ENCODE results near the gene SPEM3. TPM values are rescaled to one million over a fixed set of nuclear protein-coding genes. Genes with fewer than 3 reads are reported as not detected.

SPEM3 gene
- total RNA-seq, 1 donor from 2014 or later: not detected

DNA sequence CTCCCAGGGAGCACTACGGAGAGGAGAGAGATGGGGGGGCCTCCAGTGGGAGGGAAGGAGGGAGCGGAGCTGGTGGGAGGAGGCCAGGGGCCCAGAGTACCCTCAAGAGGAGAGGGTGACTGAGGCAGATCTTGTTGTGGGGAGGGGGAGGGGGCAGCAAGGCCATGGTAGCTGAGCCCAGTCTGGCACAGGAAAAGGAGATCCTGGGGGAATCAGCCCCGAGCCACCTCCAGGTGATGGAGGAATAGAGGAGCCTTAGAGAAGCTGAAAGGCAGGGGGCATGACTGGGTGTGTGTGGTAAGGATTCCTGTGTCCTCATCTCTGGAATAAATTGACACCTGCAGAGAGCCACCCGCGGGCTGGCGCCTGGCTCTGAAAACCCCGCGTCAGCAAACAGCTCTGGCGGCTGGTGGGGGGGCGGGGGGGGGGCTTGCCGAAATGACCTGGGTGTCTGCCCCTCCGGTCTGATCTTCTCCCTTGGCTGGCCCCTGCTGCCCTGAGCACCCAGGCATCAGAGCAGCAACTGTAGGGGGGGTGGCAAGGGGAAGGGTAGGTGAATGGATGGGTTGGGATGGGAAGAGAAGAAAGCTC, 22.3 kb upstream of the SPEM3 start:
- H3K9me3 Mint-ChIP-seq: no peaks in the 10 kb centered on the region
- H3K4me1 Mint-ChIP-seq (ENCODE audit: low read depth): peaks cover 13% of the 10 kb centered on the region
- peak overlapping the region; percentile 72 for H3K4me3 Mint-ChIP-seq
- no peak for DNase-seq (ENCODE audit: low spot score)
- peak overlapping the region; percentile 4 for H3K27ac Mint-ChIP-seq
- H3K36me3 Mint-ChIP-seq (ENCODE audit: low read depth): peaks cover 2% of the 10 kb centered on the region
- H3K27me3 Mint-ChIP-seq (ENCODE audit: insufficient read depth): peaks cover 26% of the 10 kb centered on the region
- intact Hi-C loops (cut with micrococcal nuclease): no loop called here

GRCh38 chr17:7407082-7407481, 21.6 kb upstream of the SPEM3 start:
- no peak overlapping the region for H3K27ac Mint-ChIP-seq
- no peak for DNase-seq (ENCODE audit: low spot score)
- peak overlapping the region; percentile 58 for H3K4me3 Mint-ChIP-seq
- peaks cover 2% of the 10 kb centered on the region for H3K36me3 Mint-ChIP-seq (ENCODE audit: low read depth)
- no peaks in the 10 kb centered on the region for H3K9me3 Mint-ChIP-seq
- peaks cover 13% of the 10 kb centered on the region for H3K4me1 Mint-ChIP-seq (ENCODE audit: low read depth)
- intact Hi-C loops (cut with micrococcal nuclease): no loop called here
- peaks cover 26% of the 10 kb centered on the region for H3K27me3 Mint-ChIP-seq (ENCODE audit: insufficient read depth)

- peaks cover 13% of the 10 kb centered on the region for H3K4me1 Mint-ChIP-seq (ENCODE audit: low read depth)
- H3K9me3 Mint-ChIP-seq: no peaks in the 10 kb centered on the region
- no peak within 1 kb of the TSS for H3K27ac Mint-ChIP-seq
- intact Hi-C loops (cut with micrococcal nuclease): no loop called here
- peak within 1 kb of the TSS; percentile 58 for H3K4me3 Mint-ChIP-seq
- DNase-seq (ENCODE audit: low spot score): no peak
- peaks cover 2% of the 10 kb centered on the region for H3K36me3 Mint-ChIP-seq (ENCODE audit: low read depth)
- H3K27me3 Mint-ChIP-seq (ENCODE audit: insufficient read depth): peaks cover 26% of the 10 kb centered on the region
These were observed 21.0 kb upstream of the SPEM3 start, which contains the start of gene NLGN2 for GRCh38 chr17:7407485-7408251. Gene NLGN2 (plus strand): TSS chr17:7407845. CDS start chr17:7408256, 411 bp downstream.

DNA sequence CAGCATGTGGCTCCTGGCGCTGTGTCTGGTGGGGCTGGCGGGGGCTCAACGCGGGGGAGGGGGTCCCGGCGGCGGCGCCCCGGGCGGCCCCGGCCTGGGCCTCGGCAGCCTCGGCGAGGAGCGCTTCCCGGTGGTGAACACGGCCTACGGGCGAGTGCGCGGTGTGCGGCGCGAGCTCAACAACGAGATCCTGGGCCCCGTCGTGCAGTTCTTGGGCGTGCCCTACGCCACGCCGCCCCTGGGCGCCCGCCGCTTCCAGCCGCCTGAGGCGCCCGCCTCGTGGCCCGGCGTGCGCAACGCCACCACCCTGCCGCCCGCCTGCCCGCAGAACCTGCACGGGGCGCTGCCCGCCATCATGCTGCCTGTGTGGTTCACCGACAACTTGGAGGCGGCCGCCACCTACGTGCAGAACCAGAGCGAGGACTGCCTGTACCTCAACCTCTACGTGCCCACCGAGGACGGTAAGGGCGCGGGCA, 20.4 kb upstream of the SPEM3 start:
- no peak for DNase-seq (ENCODE audit: low spot score)
- Mint-ChIP-seq H3K4me1 (ENCODE audit: low read depth) (peaks cover 7% of the 10 kb centered on the region), H3K4me3 (no peak overlapping the region), H3K9me3 (no peaks in the 10 kb centered on the region), H3K27me3 (ENCODE audit: insufficient read depth) (peaks cover 28% of the 10 kb centered on the region), H3K36me3 (ENCODE audit: low read depth) (peaks cover 2% of the 10 kb centered on the region), H3K27ac (no peak overlapping the region)
- intact Hi-C loops (cut with micrococcal nuclease): no loop called here

GRCh38 chr17:7408863-7409262, 19.8 kb upstream of the SPEM3 start:
- intact Hi-C loops (cut with micrococcal nuclease): no loop called here
- H3K36me3 Mint-ChIP-seq (ENCODE audit: low read depth): peaks cover 2% of the 10 kb centered on the region
- H3K4me1 Mint-ChIP-seq (ENCODE audit: low read depth): peaks cover 6% of the 10 kb centered on the region
- H3K4me3 Mint-ChIP-seq: no peak overlapping the region
- peaks cover 28% of the 10 kb centered on the region for H3K27me3 Mint-ChIP-seq (ENCODE audit: insufficient read depth)
- no peak overlapping the region for H3K27ac Mint-ChIP-seq
- no peak for DNase-seq (ENCODE audit: low spot score)
- H3K9me3 Mint-ChIP-seq: no peaks in the 10 kb centered on the region

GRCh38 chr17:7409716-7410115, 18.9 kb upstream of the SPEM3 start:
- H3K4me1 Mint-ChIP-seq (ENCODE audit: low read depth): peaks cover 6% of the 10 kb centered on the region
- H3K27me3 Mint-ChIP-seq (ENCODE audit: insufficient read depth): peaks cover 24% of the 10 kb centered on the region
- no peak for DNase-seq (ENCODE audit: low spot score)
- intact Hi-C loops (cut with micrococcal nuclease): no loop called here
- H3K9me3 Mint-ChIP-seq: no peaks in the 10 kb centered on the region
- H3K27ac Mint-ChIP-seq: no peak overlapping the region
- no peak overlapping the region for H3K4me3 Mint-ChIP-seq
- H3K36me3 Mint-ChIP-seq (ENCODE audit: low read depth): peaks cover 2% of the 10 kb centered on the region

- Mint-ChIP-seq H3K4me3 (no peak overlapping the region), H3K4me1 (ENCODE audit: low read depth) (peaks cover 4% of the 10 kb centered on the region), H3K27me3 (ENCODE audit: insufficient read depth) (peaks cover 20% of the 10 kb centered on the region), H3K36me3 (ENCODE audit: low read depth) (peaks cover under 1% of the 10 kb centered on the region), H3K27ac (no peak overlapping the region), H3K9me3 (no peaks in the 10 kb centered on the region)
- intact Hi-C loops (cut with micrococcal nuclease): no loop called here
- DNase-seq (ENCODE audit: low spot score): no peak
These were observed 17.8 kb upstream of the SPEM3 start for GRCh38 chr17:7410634-7411426.

- Mint-ChIP-seq H3K27me3 (ENCODE audit: insufficient read depth) (peaks cover 15% of the 10 kb centered on the region), H3K27ac (no peak overlapping the region), H3K9me3 (no peaks in the 10 kb centered on the region), H3K36me3 (ENCODE audit: low read depth) (no peaks in the 10 kb centered on the region), H3K4me3 (no peak overlapping the region), H3K4me1 (ENCODE audit: low read depth) (no peaks in the 10 kb centered on the region)
- DNase-seq (ENCODE audit: low spot score): no peak
- intact Hi-C loops (cut with micrococcal nuclease): no loop called here
These were observed 17.3 kb upstream of the SPEM3 start for GRCh38 chr17:7411427-7411750.

DNA sequence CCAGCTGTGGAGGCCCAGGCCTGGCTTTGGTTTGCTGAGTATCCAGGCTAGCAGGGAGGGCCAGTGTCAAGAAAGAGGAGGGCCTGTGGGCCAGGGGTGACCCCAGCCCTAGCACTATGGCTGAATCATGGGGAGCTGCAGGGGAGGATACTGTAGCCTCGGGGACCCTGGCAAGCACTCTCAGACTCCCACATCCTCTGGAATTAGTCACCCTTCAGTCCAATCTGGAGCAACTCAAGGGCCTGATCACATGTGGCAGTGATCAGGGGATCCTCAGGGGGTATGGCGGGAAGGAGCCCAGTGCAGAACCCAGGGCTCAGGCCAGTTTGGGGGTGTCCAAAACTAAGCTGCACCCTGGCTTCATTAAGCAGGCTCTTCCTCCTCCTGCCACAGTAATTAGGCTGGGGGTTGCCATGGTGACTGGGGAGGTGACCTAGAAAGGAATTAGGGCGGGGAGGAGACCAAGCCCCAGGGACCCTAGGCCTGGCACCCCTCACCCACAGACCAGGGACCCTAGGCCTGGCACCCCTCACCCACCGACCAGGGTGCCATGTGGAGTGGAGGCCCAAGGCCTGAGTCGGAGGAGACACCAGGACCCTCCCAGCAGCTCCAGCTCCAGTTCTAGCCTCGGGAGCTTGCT, 15.2 kb upstream of the SPEM3 start:
- no peak overlapping the region for H3K4me3 Mint-ChIP-seq
- DNase-seq (ENCODE audit: low spot score): no peak
- H3K27ac Mint-ChIP-seq: no peak overlapping the region
- H3K9me3 Mint-ChIP-seq: no peaks in the 10 kb centered on the region
- intact Hi-C loops (cut with micrococcal nuclease): no loop called here
- H3K4me1 Mint-ChIP-seq (ENCODE audit: low read depth): no peaks in the 10 kb centered on the region
- no peaks in the 10 kb centered on the region for H3K36me3 Mint-ChIP-seq (ENCODE audit: low read depth)
- H3K27me3 Mint-ChIP-seq (ENCODE audit: insufficient read depth): peaks cover 11% of the 10 kb centered on the region

DNA sequence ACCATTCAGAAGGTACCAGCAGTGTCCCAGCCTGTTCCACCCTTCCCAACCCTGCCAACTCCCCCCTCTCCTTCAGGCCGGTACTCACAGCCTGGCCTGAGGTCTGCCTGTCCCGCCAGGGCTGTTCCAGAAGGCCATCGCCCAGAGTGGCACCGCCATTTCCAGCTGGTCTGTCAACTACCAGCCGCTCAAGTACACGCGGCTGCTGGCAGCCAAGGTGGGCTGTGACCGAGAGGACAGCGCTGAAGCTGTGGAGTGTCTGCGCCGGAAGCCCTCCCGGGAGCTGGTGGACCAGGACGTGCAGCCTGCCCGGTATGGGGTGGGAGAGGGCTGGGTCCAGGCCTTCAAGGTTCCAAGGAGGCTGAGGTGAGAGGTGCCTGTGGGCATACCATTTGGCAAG, 13.8 kb upstream of the SPEM3 start:
- H3K4me3 Mint-ChIP-seq: no peak overlapping the region
- intact Hi-C loops (cut with micrococcal nuclease): no loop called here
- no peaks in the 10 kb centered on the region for H3K9me3 Mint-ChIP-seq
- H3K4me1 Mint-ChIP-seq (ENCODE audit: low read depth): no peaks in the 10 kb centered on the region
- no peak for DNase-seq (ENCODE audit: low spot score)
- peaks cover 7% of the 10 kb centered on the region for H3K27me3 Mint-ChIP-seq (ENCODE audit: insufficient read depth)
- no peaks in the 10 kb centered on the region for H3K36me3 Mint-ChIP-seq (ENCODE audit: low read depth)
- H3K27ac Mint-ChIP-seq: no peak overlapping the region

DNA sequence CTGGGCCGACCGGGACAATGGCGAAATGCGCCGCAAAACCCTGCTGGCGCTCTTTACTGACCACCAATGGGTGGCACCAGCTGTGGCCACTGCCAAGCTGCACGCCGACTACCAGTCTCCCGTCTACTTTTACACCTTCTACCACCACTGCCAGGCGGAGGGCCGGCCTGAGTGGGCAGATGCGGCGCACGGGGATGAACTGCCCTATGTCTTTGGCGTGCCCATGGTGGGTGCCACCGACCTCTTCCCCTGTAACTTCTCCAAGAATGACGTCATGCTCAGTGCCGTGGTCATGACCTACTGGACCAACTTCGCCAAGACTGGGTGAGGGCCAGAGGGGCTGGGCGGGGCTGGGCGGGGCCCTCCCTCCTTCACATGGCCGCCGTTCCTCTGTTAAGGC, 12.9 kb upstream of the SPEM3 start:
- H3K9me3 Mint-ChIP-seq: no peaks in the 10 kb centered on the region
- H3K27me3 Mint-ChIP-seq (ENCODE audit: insufficient read depth): peaks cover 3% of the 10 kb centered on the region
- H3K4me1 Mint-ChIP-seq (ENCODE audit: low read depth): no peaks in the 10 kb centered on the region
- no peak overlapping the region for H3K27ac Mint-ChIP-seq
- DNase-seq (ENCODE audit: low spot score): no peak
- H3K36me3 Mint-ChIP-seq (ENCODE audit: low read depth): no peaks in the 10 kb centered on the region
- intact Hi-C loops (cut with micrococcal nuclease): no loop called here
- no peak overlapping the region for H3K4me3 Mint-ChIP-seq

DNA sequence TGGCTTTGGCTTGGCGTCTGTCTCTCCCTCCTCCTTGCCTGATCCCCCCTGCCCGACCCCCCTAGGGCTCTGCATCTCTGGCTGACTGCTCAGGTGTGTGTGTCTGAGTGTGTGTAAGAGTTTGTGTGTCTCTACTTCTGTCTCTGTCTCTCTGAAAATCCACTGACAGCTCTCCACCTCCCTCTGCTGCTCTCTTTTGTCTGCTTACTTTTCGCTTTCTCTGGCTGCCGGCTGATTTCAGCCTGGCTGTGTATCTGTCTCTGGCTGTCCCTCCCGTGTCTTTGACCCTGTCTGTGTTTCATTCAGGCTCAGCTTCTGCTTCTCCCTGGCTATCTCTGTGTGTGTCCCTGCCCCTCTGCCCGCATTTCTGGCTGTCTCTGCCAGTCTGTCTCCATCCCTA, 12.3 kb upstream of the SPEM3 start:
- Mint-ChIP-seq H3K4me1 (ENCODE audit: low read depth) (no peaks in the 10 kb centered on the region), H3K27me3 (ENCODE audit: insufficient read depth) (peaks cover 3% of the 10 kb centered on the region), H3K9me3 (no peaks in the 10 kb centered on the region), H3K4me3 (no peak overlapping the region), H3K36me3 (ENCODE audit: low read depth) (no peaks in the 10 kb centered on the region), H3K27ac (no peak overlapping the region)
- no peak for DNase-seq (ENCODE audit: low spot score)
- intact Hi-C loops (cut with micrococcal nuclease): no loop called here

All from activated T-helper 1 cell treated with anti-CD3 and anti-CD28 coated beads, Interleukin-12 subunit alpha, Interleukin-12 subunit beta, Interleukin-2, Interleukin-4 antibody, amounts not matched to agents 30 ng/mL and 10 ng/mL and 1 ng/mL, durations not matched to agents 14 hours and 24 hours and 36 hours (primary cell).